Measurements from ENCODE around the gene TAF1C. TPM values are rescaled to one million over a fixed set of nuclear protein-coding genes. Genes with fewer than 3 reads are reported as not detected.

The TAF1C gene
- total and polyA plus RNA-seq, 7 donors, result 5.4 to 49.0 (median 20.7) TPM

DNA sequence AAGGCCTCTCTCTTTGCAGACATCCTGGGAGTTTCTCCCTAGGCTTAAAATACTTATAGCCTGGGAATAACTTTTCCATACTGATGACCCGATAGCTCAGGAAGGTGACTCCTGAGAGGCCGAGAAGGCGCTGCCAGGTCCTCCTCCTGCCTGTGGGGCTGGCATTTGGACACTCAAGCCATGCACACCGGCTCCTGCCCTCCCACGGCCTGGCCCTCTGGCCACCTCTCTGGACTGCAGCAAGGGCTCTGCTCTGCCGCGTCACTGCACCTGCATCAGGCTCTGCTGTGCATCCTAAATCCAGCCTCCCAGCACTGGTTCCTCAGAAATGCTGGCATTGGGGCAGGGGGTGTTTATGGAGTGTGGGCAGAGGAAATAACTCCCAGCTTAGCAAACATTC, 38.7 kb upstream of the TAF1C start:
- Histone ChIP-seq H3K9me3 (no peaks in the 10 kb centered on the region), H3K36me3 (no peaks in the 10 kb centered on the region), H3K4me3 (no peak overlapping the region), H3K27ac (no peak overlapping the region), H3K4me1 (peaks cover 0 to 14% (median 12%) of the 10 kb centered on the region in 4 donors), H3K27me3 (no peaks in the 10 kb centered on the region)
- intact Hi-C loops (cut with DNase I), result no loop called here
- DNase-seq, result no peak
- 85 to 93% methylated on average over 7 of the region's 7 CpGs for WGBS, 2 donors
- TF ChIP-seq EP300 (IDR thresholded peaks at IDR 0.05) (no peak), POLR2A (IDR thresholded peaks at IDR 0.05) (no peak), POLR2AphosphoS5 (IDR thresholded peaks at IDR 0.05) (no peak)
- TF ChIP-seq, protein P1, sequence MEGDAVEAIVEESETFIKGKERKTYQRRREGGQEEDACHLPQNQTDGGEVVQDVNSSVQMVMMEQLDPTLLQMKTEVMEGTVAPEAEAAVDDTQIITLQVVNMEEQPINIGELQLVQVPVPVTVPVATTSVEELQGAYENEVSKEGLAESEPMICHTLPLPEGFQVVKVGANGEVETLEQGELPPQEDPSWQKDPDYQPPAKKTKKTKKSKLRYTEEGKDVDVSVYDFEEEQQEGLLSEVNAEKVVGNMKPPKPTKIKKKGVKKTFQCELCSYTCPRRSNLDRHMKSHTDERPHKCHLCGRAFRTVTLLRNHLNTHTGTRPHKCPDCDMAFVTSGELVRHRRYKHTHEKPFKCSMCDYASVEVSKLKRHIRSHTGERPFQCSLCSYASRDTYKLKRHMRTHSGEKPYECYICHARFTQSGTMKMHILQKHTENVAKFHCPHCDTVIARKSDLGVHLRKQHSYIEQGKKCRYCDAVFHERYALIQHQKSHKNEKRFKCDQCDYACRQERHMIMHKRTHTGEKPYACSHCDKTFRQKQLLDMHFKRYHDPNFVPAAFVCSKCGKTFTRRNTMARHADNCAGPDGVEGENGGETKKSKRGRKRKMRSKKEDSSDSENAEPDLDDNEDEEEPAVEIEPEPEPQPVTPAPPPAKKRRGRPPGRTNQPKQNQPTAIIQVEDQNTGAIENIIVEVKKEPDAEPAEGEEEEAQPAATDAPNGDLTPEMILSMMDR (IDR thresholded peaks at IDR 0.05), result no peak

DNA sequence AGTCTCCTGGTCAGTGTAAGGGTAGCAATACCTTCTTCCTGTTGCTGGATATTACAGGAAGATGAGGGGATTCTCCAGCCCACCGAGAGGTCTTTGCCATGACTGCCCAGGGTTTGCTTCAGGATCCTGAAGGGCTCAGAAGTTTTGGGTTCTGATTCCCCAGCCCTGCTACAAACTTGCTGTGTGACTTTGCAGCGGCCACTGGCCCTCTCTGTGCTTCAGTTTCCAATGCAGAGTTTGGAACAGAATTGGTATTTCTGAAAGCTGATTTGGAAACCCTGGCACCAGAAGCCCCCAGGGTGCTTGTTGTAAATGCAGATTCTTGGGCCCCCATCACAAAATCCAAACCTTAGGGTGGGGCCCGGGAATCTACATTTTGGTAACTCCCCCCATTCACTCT, 38.3 kb upstream of the TAF1C start:
- Histone ChIP-seq H3K36me3 (no peaks in the 10 kb centered on the region), H3K27ac (no peak overlapping the region), H3K4me1 (peaks cover 0 to 14% (median 12%) of the 10 kb centered on the region in 4 donors), H3K9me3 (no peaks in the 10 kb centered on the region), H3K4me3 (no peak overlapping the region), H3K27me3 (no peaks in the 10 kb centered on the region)
- TF ChIP-seq, protein P1 (IDR thresholded peaks at IDR 0.05), result no peak
- TF ChIP-seq POLR2AphosphoS5 (IDR thresholded peaks at IDR 0.05), result no peak
- no peak for TF ChIP-seq POLR2A (IDR thresholded peaks at IDR 0.05)
- no peak for TF ChIP-seq EP300 (IDR thresholded peaks at IDR 0.05)
- WGBS, 2 donors, result 87 to 90% methylated on average over 3 of the region's 3 CpGs
- DNase-seq, result no peak
- intact Hi-C loops (cut with DNase I), result no loop called here

DNA sequence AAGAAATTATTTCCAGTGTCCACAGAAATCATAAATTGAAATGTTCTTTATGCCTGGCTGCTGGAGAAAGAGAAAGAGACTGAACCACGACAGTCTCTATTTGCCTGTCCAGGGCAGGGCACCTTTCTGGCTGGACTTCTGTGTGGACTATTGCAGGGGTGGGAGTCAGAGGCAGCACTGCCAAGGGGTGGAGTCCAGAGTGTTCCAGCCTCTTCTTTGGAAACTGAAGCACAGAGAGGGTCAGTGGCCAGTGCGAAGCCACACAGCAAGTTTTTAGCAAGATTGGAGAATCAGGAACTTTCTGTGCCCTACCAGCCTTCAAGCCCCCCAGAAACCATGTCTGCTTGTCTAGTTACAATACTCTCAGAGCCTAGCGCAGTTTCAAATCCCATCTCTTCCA, 37.7 kb upstream of the TAF1C start:
- whole genome bisulfite sequencing, 2 donors, result 71 to 89% methylated on average over 3 of the region's 3 CpGs
- H3K4me1 ChIP-seq, result peaks cover 0 to 14% (median 12%) of the 10 kb centered on the region in 4 donors
- TF ChIP-seq POLR2A (IDR thresholded peaks at IDR 0.05) (no peak), EP300 (IDR thresholded peaks at IDR 0.05) (no peak), POLR2AphosphoS5 (IDR thresholded peaks at IDR 0.05) (no peak)
- TF ChIP-seq, protein P1 (IDR thresholded peaks at IDR 0.05), result no peak
- DNase-seq, result no peak
- H3K27me3 ChIP-seq, result no peaks in the 10 kb centered on the region
- H3K9me3 ChIP-seq, result no peaks in the 10 kb centered on the region
- no peak overlapping the region for H3K27ac ChIP-seq
- intact Hi-C loops (cut with DNase I), result no loop called here
- H3K4me3 ChIP-seq, result no peak overlapping the region
- H3K36me3 ChIP-seq, result no peaks in the 10 kb centered on the region

DNA sequence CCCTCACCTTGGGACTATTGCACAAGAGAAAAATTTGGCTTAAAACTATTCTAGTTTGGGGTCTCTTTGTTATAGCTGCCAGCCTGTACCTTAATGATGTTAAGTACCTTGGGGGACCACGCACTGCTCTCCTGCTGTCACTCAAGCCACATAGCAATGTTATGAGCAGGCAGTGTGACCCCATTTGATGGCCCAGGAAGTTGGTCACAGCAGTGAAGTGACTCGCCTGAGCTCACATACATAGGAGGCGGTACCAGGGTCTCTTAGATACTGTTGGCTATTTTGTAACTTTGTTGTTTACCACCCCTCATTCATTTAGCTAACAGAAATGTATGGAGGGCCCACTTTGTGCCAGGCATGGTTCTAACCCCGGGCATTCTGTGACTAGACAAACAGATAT, 36.6 kb upstream of the TAF1C start:
- Histone ChIP-seq H3K27ac (no peak overlapping the region), H3K4me3 (no peak overlapping the region), H3K9me3 (no peaks in the 10 kb centered on the region), H3K27me3 (no peaks in the 10 kb centered on the region), H3K36me3 (no peaks in the 10 kb centered on the region), H3K4me1 (peaks cover 0 to 9% (median 9%) of the 10 kb centered on the region in 4 donors)
- WGBS, 2 donors, result 84% methylated on average over 4 of the region's 4 CpGs
- no peak for TF ChIP-seq POLR2AphosphoS5 (IDR thresholded peaks at IDR 0.05)
- TF ChIP-seq, protein P1 (IDR thresholded peaks at IDR 0.05), result no peak
- no peak for TF ChIP-seq POLR2A (IDR thresholded peaks at IDR 0.05)
- no peak for TF ChIP-seq EP300 (IDR thresholded peaks at IDR 0.05)
- intact Hi-C loops (cut with DNase I), result no loop called here
- no peak for DNase-seq

DNA sequence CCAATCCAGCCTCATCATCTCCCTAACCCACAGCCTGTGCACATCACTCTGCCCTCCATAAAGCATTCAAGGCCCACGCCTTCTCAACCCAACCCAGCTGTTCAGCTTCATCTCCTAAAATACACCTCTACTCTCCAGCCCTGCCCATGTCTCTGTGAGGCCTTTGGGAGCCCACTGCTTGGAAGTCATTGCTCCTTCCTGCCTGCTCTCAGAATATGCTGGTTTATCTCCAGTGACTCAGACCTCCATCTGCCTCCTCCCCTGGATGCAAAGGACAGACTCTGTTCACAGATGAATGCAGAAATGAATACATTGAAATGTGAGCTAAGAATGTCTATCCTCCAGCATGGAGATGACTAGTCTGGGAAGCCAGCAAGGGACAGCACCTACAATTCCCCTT, 34.0 kb upstream of the TAF1C start:
- TF ChIP-seq POLR2AphosphoS5 (IDR thresholded peaks at IDR 0.05), result no peak
- TF ChIP-seq, protein P1 (IDR thresholded peaks at IDR 0.05), result no peak
- no peak for TF ChIP-seq EP300 (IDR thresholded peaks at IDR 0.05)
- no peak for TF ChIP-seq POLR2A (IDR thresholded peaks at IDR 0.05)
- intact Hi-C loops (cut with DNase I), result no loop called here
- WGBS, 2 donors, result 89 to 92% methylated on average over 1 of the region's 1 CpG

More for the DNA sequence above, 34.0 kb upstream of the TAF1C start:
- Histone ChIP-seq H3K4me1 (no peaks in the 10 kb centered on the region), H3K27me3 (no peaks in the 10 kb centered on the region), H3K9me3 (no peaks in the 10 kb centered on the region), H3K36me3 (no peaks in the 10 kb centered on the region), H3K27ac (no peak overlapping the region), H3K4me3 (no peak overlapping the region)
- DNase-seq, result no peak

All from sigmoid colon (tissue), 7 donors.